ENCODE data around the gene CCDC13. TPM values are rescaled to one million over a fixed set of nuclear protein-coding genes. Genes with fewer than 3 reads are reported as not detected.

CCDC13 gene
- total and polyA plus RNA-seq, 10 of the 15 experiments (the other 5 are each of a cell fraction or from before 2014, with no cell fraction given) = 0.13 to 0.81 (median 0.30) TPM; not detected in 4

- no peaks in the 10 kb centered on the region for H3K4me1 ChIP-seq (ENCODE audit: control insufficient read depth, insufficient read depth, low read length)
- DNase-seq (ENCODE audit: low read depth, low spot score) (no peak), FAIRE-seq (no peak), ATAC-seq (no peak)
- ChIA-PET RAD21 (ENCODE audit: unreplicated experiment) (no interaction called here), CTCF (interaction anchor here (1.2 kb wide), 1 partner anchor 7 kb away, joined by 3 read pairs; no protein-coding TSS in a partner anchor), POLR2A (no interaction called here), SMC1A (ENCODE audit: uncharacterized antibody, unreplicated experiment) (no interaction called here)
- no peaks in the 10 kb centered on the region for H3K9me3 ChIP-seq (replicated peaks; ENCODE audit: control insufficient read depth, insufficient read depth, low read length)
- H3K27me3 ChIP-seq (replicated peaks in 1 of 2; ENCODE audit: control insufficient read depth in 2 of 2, insufficient read depth in 2 of 2, low read length in 1 of 2) = no peaks in the 10 kb centered on the region
- no peak overlapping the region for H2AFZ ChIP-seq (ENCODE audit: control insufficient read depth, low read depth, low read length)
- no peaks in the 10 kb centered on the region for H4K20me1 ChIP-seq (ENCODE audit: control insufficient read depth, insufficient read depth)
- no TSS peak for BruUV-seq (replicated peaks)
- no peak overlapping the region for H3K9ac ChIP-seq (ENCODE audit: control insufficient read depth, insufficient read depth, low read length)
- no peaks in the 10 kb centered on the region for H3K79me2 ChIP-seq (ENCODE audit: control insufficient read depth, insufficient read depth, low read length)
- 52% methylated on average over 10 of the region's 10 CpGs for WGBS (ENCODE audit: insufficient coverage, insufficient replicate concordance, low lambda C conversion rate, missing lambda C conversion rate)
- no peak overlapping the region for H3K4me3 ChIP-seq
- H3K36me3 ChIP-seq (ENCODE audit: control insufficient read depth in 2 of 2, insufficient read depth in 2 of 2, low read length in 1 of 2) = no peaks in the 10 kb centered on the region
- intact Hi-C loops (cut with micrococcal nuclease; ENCODE audit: unreplicated experiment) = loop anchor here (10.0 kb wide), 1 partner anchor 204 kb away; no protein-coding TSS in a partner anchor
- H3K27ac ChIP-seq (ENCODE audit: control insufficient read depth, insufficient read depth) = no peak overlapping the region
- no peak overlapping the region for H3K4me2 ChIP-seq (ENCODE audit: control insufficient read depth, insufficient read depth)
- TF ChIP-seq TARDBP (IDR thresholded peaks at IDR 0.05; ENCODE audit: borderline replicate concordance) (no peak), ATF7 (IDR thresholded peaks at IDR 0.05; ENCODE audit: low read depth) (no peak)
- in situ Hi-C loops (cut with MboI) = loop anchor here (10.0 kb wide), 1 partner anchor 174 kb away; no protein-coding TSS in a partner anchor
Measured at GRCh38 chr3:42749025-42749752, 23.9 kb downstream of the CCDC13 start.

- Histone ChIP-seq H3K4me1 (ENCODE audit: control insufficient read depth, insufficient read depth, low read length) (no peaks in the 10 kb centered on the region), H4K20me1 (ENCODE audit: control insufficient read depth, insufficient read depth) (no peaks in the 10 kb centered on the region), H3K79me2 (ENCODE audit: control insufficient read depth, insufficient read depth, low read length) (no peaks in the 10 kb centered on the region), H3K27ac (ENCODE audit: control insufficient read depth, insufficient read depth) (no peak overlapping the region), H2AFZ (ENCODE audit: control insufficient read depth, low read depth, low read length) (no peak overlapping the region), H3K9ac (ENCODE audit: control insufficient read depth, insufficient read depth, low read length) (no peak overlapping the region), H3K27me3 (replicated peaks in 1 of 2; ENCODE audit: control insufficient read depth in 2 of 2, insufficient read depth in 2 of 2, low read length in 1 of 2) (no peaks in the 10 kb centered on the region), H3K36me3 (ENCODE audit: control insufficient read depth in 2 of 2, insufficient read depth in 2 of 2, low read length in 1 of 2) (no peaks in the 10 kb centered on the region), H3K9me3 (replicated peaks; ENCODE audit: control insufficient read depth, insufficient read depth, low read length) (no peaks in the 10 kb centered on the region), H3K4me3 (no peak overlapping the region), H3K4me2 (ENCODE audit: control insufficient read depth, insufficient read depth) (no peak overlapping the region)
- intact Hi-C loops (cut with micrococcal nuclease; ENCODE audit: unreplicated experiment) (loop anchor here (10.0 kb wide), 1 partner anchor 203 kb away; no protein-coding TSS in a partner anchor), in situ Hi-C loops (cut with MboI) (loop anchor here (10.0 kb wide), 1 partner anchor 173 kb away; no protein-coding TSS in a partner anchor)
- POLR2A ChIA-PET = no interaction called here
- no peak for FAIRE-seq
- no peak for DNase-seq (ENCODE audit: low read depth, low spot score)
- 0% methylated on average over 6 of the region's 6 CpGs for WGBS (ENCODE audit: insufficient coverage, insufficient replicate concordance, low lambda C conversion rate, missing lambda C conversion rate)
- BruUV-seq (replicated peaks) = no TSS peak
- SMC1A ChIA-PET (ENCODE audit: uncharacterized antibody, unreplicated experiment) = no interaction called here
- ATAC-seq = no peak
- TF ChIP-seq ZNF274 (IDR thresholded peaks at IDR 0.05; ENCODE audit: insufficient read depth, insufficient read length) (no peak), MTA3 (IDR thresholded peaks at IDR 0.05; ENCODE audit: borderline replicate concordance, low read length) (no peak)
- CTCF ChIA-PET = interaction anchor here (0.9 to 4.2 kb wide), 4 partner anchors 7 to 134 kb away, joined by 3 to 25 read pairs (median 4); no protein-coding TSS in a partner anchor
- RAD21 ChIA-PET (ENCODE audit: unreplicated experiment) = interaction anchor here (0.6 to 1.0 kb wide), 2 partner anchors 41 to 134 kb away, joined by 3 read pairs; no protein-coding TSS in a partner anchor
Measured at GRCh38 chr3:42747581-42747980, 25.5 kb downstream of the CCDC13 start.

Measured in GM12878 (cell line).